Panc1 (cell line): ENCODE data around the gene MEAK7. TPM values are rescaled to one million over a fixed set of nuclear protein-coding genes. Genes with fewer than 3 reads are reported as not detected.

Source experiments
- ATAC-seq: fragments of 200-7000 bp; cut with Tn5 transposase; 2 replicates; pipeline ENCODE4 v1.9.1; 2020; ENCODE audit warnings: mild to moderate bottlenecking, moderate library complexity
- BruUV-seq: library from RNA; stranded (reverse); fragments of 400-500 nt; replicated peaks from 2 replicates; lab custom pipeline; 2021; lab: Mats Ljungman, UMichigan
- CTCF ChIA-PET: fragments of 300-600 bp; sonication (Branson Sonifier 250); formaldehyde crosslinking; loops from one replicate; lab custom pipeline; 2022; ENCODE audit warnings: antibody characterized with exemption; lab: Charles Lee
- POLR2A ChIA-PET: fragments of 300-600 bp; sonication (Branson Sonifier 250); formaldehyde crosslinking; loops from one replicate; lab custom pipeline; 2022; ENCODE audit warnings: antibody characterized with exemption; lab: Charles Lee
- DNase-seq: peaks from one replicate; pipeline ENCODE4 v3.0.0-alpha.2; 2010; ENCODE audit warnings: low read depth, low spot score
- H3K27ac ChIP-seq: 2 replicates; pipeline ENCODE4 v1.5.1; 2011; ENCODE audit warnings: mild to moderate bottlenecking, low read length, inconsistent platforms
- H3K27me3 ChIP-seq: fragments of 200-500 bp; sonication (Bioruptor generic); 2 replicates; pipeline ENCODE4 v1.6.0; 2014; ENCODE audit warnings: low read length, inconsistent platforms; ENCODE audit not compliant: control insufficient read depth, insufficient read depth
- H3K36me3 ChIP-seq: fragments of 200-500 bp; sonication (Bioruptor generic); 2 replicates; pipeline ENCODE4 v1.5.1; 2014; ENCODE audit warnings: inconsistent platforms, mild to moderate bottlenecking, low read length, moderate library complexity; ENCODE audit not compliant: control insufficient read depth, insufficient read depth
- H3K4me1 ChIP-seq: 2 replicates; pipeline ENCODE4 v1.5.1; 2011; ENCODE audit warnings: inconsistent platforms, mild to moderate bottlenecking, low read length, moderate library complexity; ENCODE audit not compliant: control insufficient read depth, insufficient read depth
- H3K4me3 ChIP-seq, 2 experiments: 2 replicates each; pipeline ENCODE4 v1.5.1; 2011 to 2012; ENCODE audit warnings: low read depth in 2 of 2, low read length in 2 of 2, mild to moderate bottlenecking in 2 of 2, inconsistent platforms in 1 of 2, moderate library complexity in 1 of 2
- H3K9me3 ChIP-seq: fragments of 200-500 bp; sonication (Bioruptor generic); 2 replicates; pipeline ENCODE4 v1.5.1; 2014; ENCODE audit warnings: low read depth, mild to moderate bottlenecking, inconsistent platforms, low read length, moderate library complexity; ENCODE audit not compliant: control insufficient read depth, insufficient read depth
- CTCF ChIP-seq: fragments of 450-650 bp; IDR thresholded peaks from 2 replicates; pipeline ENCODE4 v1.5.1; 2017; ENCODE audit warnings: mild to moderate bottlenecking
- POLR2AphosphoS5 ChIP-seq: IDR thresholded peaks from 2 replicates; pipeline ENCODE4 v1.6.1; 2012; ENCODE audit warnings: mild to moderate bottlenecking, low read depth, low read length, moderate library complexity
- REST ChIP-seq, 2 experiments: IDR thresholded peaks; 2 replicates each; pipeline ENCODE4 v1.6.1; 2011 to 2012; ENCODE audit warnings: low read depth in 2 of 2, control low read depth in 1 of 2, low read length in 1 of 2, mild to moderate bottlenecking in 1 of 2, moderate library complexity in 1 of 2; ENCODE audit not compliant: insufficient read depth in 1 of 2
- SIN3A ChIP-seq: IDR thresholded peaks from 2 replicates; pipeline ENCODE4 v1.6.1; 2012; ENCODE audit warnings: low read depth, mild to moderate bottlenecking, low read length, moderate library complexity, borderline replicate concordance; ENCODE audit not compliant: insufficient read depth
- TCF7L2 ChIP-seq: IDR thresholded peaks from 2 replicates; pipeline ENCODE4 v1.6.1; 2011; ENCODE audit warnings: mild to moderate bottlenecking, low read depth, low read length, inconsistent platforms
- in situ Hi-C: cut with HindIII; loops from 2 replicates; pipeline ENCODE4 v1.10.0; 2016; ENCODE audit warnings: low sequenced_read_pairs, low pct_unique_long_range_greater_than_20kb
- intact Hi-C: fragments of 100-400 bp; cut with micrococcal nuclease; formaldehyde crosslinking; loops from one replicate; pipeline ENCODE4 v1.10.0; 2022; ENCODE audit not compliant: unreplicated experiment
- total RNA-seq: library from RNA; stranded (reverse); gene quantifications from one replicate; pipeline ENCODE4 v1.2.1, GENCODE V29; 2021; ENCODE audit not compliant: unreplicated experiment

The MEAK7 gene
- total RNA-seq, 1 experiment from 2014 or later, result 17.2 TPM

DNA sequence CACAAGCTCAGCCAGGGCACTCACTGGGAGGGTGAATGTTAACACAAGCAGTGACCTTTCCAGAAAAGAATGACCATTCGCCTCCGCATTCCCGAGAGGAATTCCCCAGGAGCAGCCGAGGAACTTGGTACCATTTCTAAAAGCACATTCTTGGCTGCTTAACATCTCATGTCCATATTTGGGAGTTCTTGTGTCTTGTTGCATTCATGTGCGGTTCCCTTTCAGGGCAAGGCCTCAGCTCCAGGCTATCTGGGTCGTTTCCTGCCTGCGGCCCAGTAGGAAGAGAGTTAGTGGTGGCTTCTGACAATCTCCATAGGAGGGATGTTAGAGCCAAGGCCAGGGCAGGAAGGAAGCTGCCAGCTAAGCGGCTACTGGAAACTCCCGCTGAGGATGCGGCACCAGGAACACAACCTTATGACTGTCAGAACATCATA, 27.8 kb upstream of the MEAK7 start:
- ChIA-PET CTCF (no interaction called here), POLR2A (no interaction called here)
- in situ Hi-C loops, result no loop called here
- peak; percentile 41 for TF ChIP-seq TCF7L2
- TF ChIP-seq POLR2AphosphoS5, result no peak
- Histone ChIP-seq H3K4me3 (no peak overlapping the region; a peak in 1 of 4 replicates), H3K4me1 (peaks cover 14% of the 10 kb centered on the region), H3K27me3 (no peaks in the 10 kb centered on the region), H3K27ac (peak overlapping the region; percentile 81), H3K9me3 (no peaks in the 10 kb centered on the region), H3K36me3 (no peaks in the 10 kb centered on the region)
- ATAC-seq (peak; percentile 90), DNase-seq (peak; percentile 55)
- intact Hi-C loops, result no loop called here
- no TSS peak for BruUV-seq

DNA sequence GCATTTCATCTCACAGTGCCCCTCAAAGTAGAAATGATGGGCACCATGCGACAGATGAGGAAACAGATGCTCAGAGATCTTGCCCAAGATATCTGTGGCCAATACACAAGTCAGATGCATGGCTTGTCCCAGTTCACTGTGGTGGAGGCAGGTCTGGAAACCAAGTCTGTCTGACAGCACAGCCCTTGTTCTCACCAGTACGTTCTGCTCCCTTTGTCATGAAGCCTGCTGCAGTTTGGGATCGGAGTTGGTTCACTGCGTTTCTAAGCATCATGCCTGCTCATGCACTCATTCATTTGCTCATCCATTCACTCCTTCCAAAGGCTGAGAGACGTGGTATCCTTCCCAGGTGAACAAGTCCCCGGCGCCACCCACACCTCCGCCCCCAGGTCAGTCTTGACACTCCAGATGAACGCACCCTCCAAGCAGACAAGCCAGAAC, 27.2 kb upstream of the MEAK7 start:
- no peaks in the 10 kb centered on the region for H3K27me3 ChIP-seq
- DNase-seq, result no peak
- POLR2A ChIA-PET, result no interaction called here
- H3K4me1 ChIP-seq, result peaks cover 14% of the 10 kb centered on the region
- CTCF ChIA-PET, result no interaction called here
- H3K36me3 ChIP-seq, result no peaks in the 10 kb centered on the region
- in situ Hi-C loops, result no loop called here
- intact Hi-C loops, result no loop called here
- no TSS peak for BruUV-seq
- H3K27ac ChIP-seq, result peak overlapping the region; percentile 81
- ATAC-seq, result peak; percentile 36; the same call in 1 of the 2 replicates
- no peak overlapping the region; a peak in 1 of 4 replicates for H3K4me3 ChIP-seq
- no peak for TF ChIP-seq TCF7L2
- TF ChIP-seq CTCF, result no peak
- TF ChIP-seq SIN3A, result no peak
- TF ChIP-seq POLR2AphosphoS5, result no peak
- no peak for TF ChIP-seq REST (IDR thresholded peaks at IDR 0.05; ENCODE audit: insufficient read depth in 1 of 2, low read depth in 2 of 2, low read length in 1 of 2)
- H3K9me3 ChIP-seq, result no peaks in the 10 kb centered on the region

GRCh38 chr16:84530590-84530989, 26.1 kb upstream of the MEAK7 start:
- no TSS peak for BruUV-seq
- no peaks in the 10 kb centered on the region for H3K27me3 ChIP-seq
- ATAC-seq (no peak), DNase-seq (no peak)
- no peaks in the 10 kb centered on the region for H3K9me3 ChIP-seq
- H3K36me3 ChIP-seq, result no peaks in the 10 kb centered on the region
- intact Hi-C loops (no loop called here), in situ Hi-C loops (no loop called here)
- ChIA-PET POLR2A (no interaction called here), CTCF (no interaction called here)
- no peak overlapping the region for H3K4me3 ChIP-seq
- peaks cover 14% of the 10 kb centered on the region for H3K4me1 ChIP-seq
- H3K27ac ChIP-seq, result peak overlapping the region; percentile 34; the same call in 1 of the 2 replicates
- TF ChIP-seq POLR2AphosphoS5, result no peak
- no peak for TF ChIP-seq REST (IDR thresholded peaks at IDR 0.05; ENCODE audit: insufficient read depth in 1 of 2, low read depth in 2 of 2, low read length in 1 of 2)
